Right cardiac atrium (tissue), 5 donors: ENCODE measurements around the gene NUP214. TPM values are rescaled to one million over a fixed set of nuclear protein-coding genes. Genes with fewer than 3 reads are reported as not detected.
A peak's percentile ranks its signal among the peaks of the same experiment; 100 is the strongest.

ENCODE experiments used
- ATAC-seq, 2 donors: fragments of 200-7000 bp; cut with Tn5 transposase; one replicate each; pipeline versions ENCODE4 v1.8.0 to v1.9.1; 2020; ENCODE audit warnings: moderate library complexity in 2 of 2, mild to moderate bottlenecking in 1 of 2
- DNase-seq, 3 donors: peaks; one replicate each; pipeline ENCODE4 v3.0.0-alpha.2; 2020
- H3K27ac ChIP-seq: one replicate; pipeline ENCODE4 v1.5.1; 2013; ENCODE audit warnings: mild to moderate bottlenecking, low read length, control low read depth, moderate library complexity
- H3K27me3 ChIP-seq: one replicate; pipeline ENCODE4 v1.6.1; 2013; ENCODE audit not compliant: control insufficient read depth, insufficient read depth
- H3K4me1 ChIP-seq: one replicate; pipeline ENCODE4 v1.6.1; 2013; ENCODE audit warnings: low read length; ENCODE audit not compliant: control insufficient read depth, insufficient read depth
- H3K4me3 ChIP-seq: one replicate; pipeline ENCODE4 v1.5.1; 2013; ENCODE audit warnings: low read length, control low read depth
- H3K9me3 ChIP-seq: one replicate; pipeline ENCODE4 v1.6.1; 2013; ENCODE audit warnings: low read length; ENCODE audit not compliant: control insufficient read depth
- WGBS: extraction: QIAGEN DNeasy Blood & Tissue Kit; methylation state at CpG from one replicate; pipeline ENCODE4 v1.1.7; 2013; 5-methylcytosine and 5-hydroxymethylcytosine counted together
- intact Hi-C, 4 donors: fragments of 100-400 bp; cut with DNase I; formaldehyde crosslinking; loops; one replicate each; pipeline versions ENCODE4 v1.11.0 to v1.14.0; 2022 to 2023
- polyA plus RNA-seq: library from polyadenylated mRNA; stranded (reverse); fragments of 200-250 nt; gene quantifications from one replicate; pipeline ENCODE4 v1.2.3, GENCODE V29; 2013
- total RNA-seq, 4 donors: library from RNA; stranded (reverse); fragmentation: NEBNext Ultra II Directional; extraction: Animal tissue kit (Norgen Biotek cat#: 25700); gene quantifications; one replicate each; pipeline ENCODE4 v1.2.1, GENCODE V29; 2021
- donor health status: healthy with polysubstance abuse.
- donor health status: DM: no; HTN: yes; CAD: no.
- donor health status: DM: no; HTN: no; CAD: no.
- donor health status: DM: no; HTN: yes; CAD: no; lungs with severe emphysema.
- donor health status: DM: yes; HTN: yes; CAD: no.

Gene NUP214
- total and polyA plus RNA-seq, 5 donors: 12.0 to 34.6 (median 27.5) TPM

- WGBS: 88% methylated on average over 7 of the region's 7 CpGs
- intact Hi-C loops: no loop called here
Measured at GRCh38 chr9:131120620-131121228, 4.7 kb upstream of the NUP214 start.

GRCh38 chr9:131121346-131121745 lies 4.0 kb upstream of the NUP214 start:
- H3K4me3 ChIP-seq: no peak overlapping the region
- no peaks in the 10 kb centered on the region for H3K9me3 ChIP-seq
- no peak for DNase-seq
- H3K27ac ChIP-seq: no peak overlapping the region
- intact Hi-C loops: no loop called here
- no peaks in the 10 kb centered on the region for H3K27me3 ChIP-seq
- no peak for ATAC-seq
- WGBS: 82% methylated on average over 2 of the region's 2 CpGs
- H3K4me1 ChIP-seq: no peaks in the 10 kb centered on the region

More at GRCh38 chr9:131120620-131121228, 4.7 kb upstream of the NUP214 start:
- no peak for DNase-seq
- no peak for ATAC-seq
- no peak overlapping the region for H3K27ac ChIP-seq
- H3K27me3 ChIP-seq: no peaks in the 10 kb centered on the region
- no peak overlapping the region for H3K4me3 ChIP-seq
- H3K4me1 ChIP-seq: no peaks in the 10 kb centered on the region
- H3K9me3 ChIP-seq: no peaks in the 10 kb centered on the region

GRCh38 chr9:131122158-131122557 lies 3.2 kb upstream of the NUP214 start:
- ATAC-seq (no peak), DNase-seq (no peak)
- H3K4me1 ChIP-seq: no peaks in the 10 kb centered on the region
- H3K4me3 ChIP-seq: no peak overlapping the region
- H3K27me3 ChIP-seq: no peaks in the 10 kb centered on the region
- intact Hi-C loops: no loop called here
- no peaks in the 10 kb centered on the region for H3K9me3 ChIP-seq
- H3K27ac ChIP-seq: no peak overlapping the region
- 87% methylated on average over 2 of the region's 2 CpGs for WGBS

GRCh38 chr9:131125038-131125287 lies 423 bp upstream of the NUP214 start:
- no peaks in the 10 kb centered on the region for H3K9me3 ChIP-seq
- DNase-seq (no peak), ATAC-seq (peak in 1 of 2 donors; percentile 12)
- WGBS: under 1% methylated on average over 7 of the region's 7 CpGs
- H3K4me1 ChIP-seq: no peaks in the 10 kb centered on the region
- no peaks in the 10 kb centered on the region for H3K27me3 ChIP-seq
- intact Hi-C loops: no loop called here
- H3K27ac ChIP-seq: peak overlapping the region; percentile 67
- H3K4me3 ChIP-seq: peak overlapping the region; percentile 66

GRCh38 chr9:131126059-131126426 lies 657 bp downstream of the NUP214 start:
- intact Hi-C loops: no loop called here
- Histone ChIP-seq H3K4me3 (peak overlapping the region; percentile 88), H3K9me3 (no peaks in the 10 kb centered on the region), H3K27me3 (no peaks in the 10 kb centered on the region), H3K4me1 (no peaks in the 10 kb centered on the region), H3K27ac (peak overlapping the region; percentile 57)
- DNase-seq (no peak), ATAC-seq (no peak)
- under 1% methylated on average over 11 of the region's 11 CpGs for WGBS

- no peaks in the 10 kb centered on the region for H3K27me3 ChIP-seq
- WGBS: 73% methylated on average over 3 of the region's 3 CpGs
- H3K4me3 ChIP-seq: no peak overlapping the region
- H3K9me3 ChIP-seq: no peaks in the 10 kb centered on the region
- DNase-seq (no peak), ATAC-seq (no peak)
- no peak overlapping the region for H3K27ac ChIP-seq
- H3K4me1 ChIP-seq: no peaks in the 10 kb centered on the region
- intact Hi-C loops: no loop called here
Measured at GRCh38 chr9:131129183-131129582, 3.8 kb downstream of the NUP214 start.

GRCh38 chr9:131138676-131139075 lies 13.3 kb downstream of the NUP214 start:
- no peak overlapping the region for H3K27ac ChIP-seq
- H3K4me1 ChIP-seq: no peaks in the 10 kb centered on the region
- H3K27me3 ChIP-seq: no peaks in the 10 kb centered on the region
- 97% methylated on average over 2 of the region's 2 CpGs for WGBS
- no peaks in the 10 kb centered on the region for H3K9me3 ChIP-seq
- no peak overlapping the region for H3K4me3 ChIP-seq
- intact Hi-C loops: no loop called here
- DNase-seq (no peak), ATAC-seq (no peak)

GRCh38 chr9:131140112-131140511 lies 14.7 kb downstream of the NUP214 start:
- H3K4me1 ChIP-seq: no peaks in the 10 kb centered on the region
- H3K27me3 ChIP-seq: no peaks in the 10 kb centered on the region
- WGBS: 76% methylated on average over 4 of the region's 4 CpGs
- DNase-seq (no peak), ATAC-seq (no peak)
- intact Hi-C loops: no loop called here
- no peak overlapping the region for H3K4me3 ChIP-seq
- no peaks in the 10 kb centered on the region for H3K9me3 ChIP-seq
- H3K27ac ChIP-seq: no peak overlapping the region

- intact Hi-C loops: no loop called here
- Histone ChIP-seq H3K27me3 (no peaks in the 10 kb centered on the region), H3K27ac (no peak overlapping the region), H3K4me3 (no peak overlapping the region), H3K9me3 (no peaks in the 10 kb centered on the region), H3K4me1 (no peaks in the 10 kb centered on the region)
- ATAC-seq (no peak), DNase-seq (no peak)
- WGBS: 92% methylated on average over 3 of the region's 3 CpGs
Measured at GRCh38 chr9:131140550-131140949, 15.2 kb downstream of the NUP214 start.

- H3K27ac ChIP-seq: no peak overlapping the region
- no peak overlapping the region for H3K4me3 ChIP-seq
- 96% methylated on average over 3 of the region's 3 CpGs for WGBS
- H3K27me3 ChIP-seq: no peaks in the 10 kb centered on the region
- DNase-seq (no peak), ATAC-seq (no peak)
- H3K9me3 ChIP-seq: no peaks in the 10 kb centered on the region
- H3K4me1 ChIP-seq: no peaks in the 10 kb centered on the region
- intact Hi-C loops: no loop called here
Measured at GRCh38 chr9:131142160-131142559, 16.8 kb downstream of the NUP214 start.

GRCh38 chr9:131144201-131144600 lies 18.8 kb downstream of the NUP214 start:
- H3K9me3 ChIP-seq: no peaks in the 10 kb centered on the region

GRCh38 chr9:131145245-131145644 lies 19.9 kb downstream of the NUP214 start:
- H3K4me1 ChIP-seq: no peaks in the 10 kb centered on the region
- H3K9me3 ChIP-seq: no peaks in the 10 kb centered on the region
- no peak for DNase-seq
- WGBS: 72% methylated on average over 2 of the region's 2 CpGs
- no peak for ATAC-seq
- intact Hi-C loops: no loop called here
- no peak overlapping the region for H3K27ac ChIP-seq
- no peaks in the 10 kb centered on the region for H3K27me3 ChIP-seq
- H3K4me3 ChIP-seq: no peak overlapping the region

More at GRCh38 chr9:131144201-131144600, 18.8 kb downstream of the NUP214 start:
- ATAC-seq: no peak
- DNase-seq: no peak
- Histone ChIP-seq H3K27me3 (no peaks in the 10 kb centered on the region), H3K4me3 (no peak overlapping the region), H3K27ac (no peak overlapping the region), H3K4me1 (no peaks in the 10 kb centered on the region)
- intact Hi-C loops: no loop called here
- WGBS: 80% methylated on average over 3 of the region's 3 CpGs
